ACC112 (cell line): ENCODE data around the gene RBKS.

Experiments used
- H2AFZ ChIP-seq: fragments of 200-600 bp; sonication (generic); one replicate; pipeline ENCODE4 v1.6.0; 2017; ENCODE audit warnings: antibody characterized with exemption, low read length; ENCODE audit not compliant: unreplicated experiment
- H3K27ac ChIP-seq: fragments of 200-600 bp; sonication (generic); 2 replicates; pipeline ENCODE4 v1.5.1; 2014; ENCODE audit warnings: low read depth, mild to moderate bottlenecking, antibody characterized with exemption, low read length, moderate library complexity
- H3K27me3 ChIP-seq: fragments of 200-600 bp; sonication (generic); 2 replicates; pipeline ENCODE4 v1.6.1; 2014; ENCODE audit warnings: mild to moderate bottlenecking, antibody characterized with exemption, low read length, moderate library complexity, mixed read lengths; ENCODE audit not compliant: insufficient read depth
- H3K36me3 ChIP-seq: fragments of 200-600 bp; sonication (generic); 2 replicates; pipeline ENCODE4 v1.6.1; 2016; ENCODE audit warnings: mild to moderate bottlenecking, antibody characterized with exemption, low read length, moderate library complexity, mixed read lengths; ENCODE audit not compliant: insufficient read depth
- H3K4me1 ChIP-seq: fragments of 200-600 bp; sonication (generic); one replicate; pipeline ENCODE4 v1.6.1; 2016; ENCODE audit warnings: low read length, mixed read lengths; ENCODE audit not compliant: insufficient read depth, unreplicated experiment, control insufficient read depth
- H3K4me3 ChIP-seq: fragments of 200-600 bp; sonication (generic); 2 replicates; pipeline ENCODE4 v1.5.1; 2014; ENCODE audit warnings: mild to moderate bottlenecking, low read depth, low read length
- H3K79me2 ChIP-seq: fragments of 200-600 bp; sonication (generic); one replicate; pipeline ENCODE4 v1.6.0; 2016; ENCODE audit warnings: low read length; ENCODE audit not compliant: control insufficient read depth, unreplicated experiment, insufficient read depth

The RBKS gene

DNA sequence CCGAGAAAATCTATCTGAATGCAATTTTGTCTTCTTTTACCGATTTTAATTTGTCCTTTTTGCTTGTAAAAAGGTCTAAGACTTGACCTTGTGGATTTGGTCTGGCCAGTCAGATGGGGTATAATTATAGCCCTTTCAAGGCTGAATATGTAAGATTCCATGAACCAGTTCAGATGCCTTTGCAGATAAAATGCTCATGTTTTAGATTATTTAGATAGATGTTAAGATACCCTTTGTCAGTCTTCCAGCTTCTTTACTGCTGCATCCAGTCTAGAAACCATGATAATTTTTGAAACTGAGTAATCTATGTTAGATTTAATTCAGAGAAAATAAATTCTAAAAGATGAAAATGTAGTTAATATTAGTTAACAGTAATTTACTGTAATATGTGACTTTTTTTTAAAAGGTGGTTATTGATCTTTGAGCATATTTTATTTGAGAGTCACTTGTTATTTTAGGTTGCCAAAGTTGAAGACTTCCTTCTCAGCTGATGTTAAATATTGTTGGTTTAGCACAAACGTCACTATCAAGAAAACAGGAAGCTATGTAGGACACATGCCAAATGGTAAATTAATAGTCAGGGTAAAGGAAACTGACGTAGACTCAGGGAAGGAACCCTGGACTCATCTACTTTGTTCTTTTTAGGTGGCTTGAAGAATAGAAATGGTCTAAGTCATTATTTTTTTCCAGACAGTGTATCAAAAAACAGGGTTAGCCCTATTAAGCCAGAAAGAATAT lies 30.1 kb upstream of the RBKS start:
- 0 out of 2 replicates have a peak, but pooled peaks cover 3% of the 10 kb centered on the region for H3K36me3 ChIP-seq
- H3K27ac ChIP-seq: peak overlapping the region; percentile 89
- H2AFZ ChIP-seq: no peak overlapping the region
- peak overlapping the region; percentile 23; the same call in 1 of the 2 replicates for H3K4me3 ChIP-seq
- peaks cover 32% of the 10 kb centered on the region for H3K4me1 ChIP-seq
- H3K79me2 ChIP-seq: peaks cover 6% of the 10 kb centered on the region
- no peaks in the 10 kb centered on the region for H3K27me3 ChIP-seq

DNA sequence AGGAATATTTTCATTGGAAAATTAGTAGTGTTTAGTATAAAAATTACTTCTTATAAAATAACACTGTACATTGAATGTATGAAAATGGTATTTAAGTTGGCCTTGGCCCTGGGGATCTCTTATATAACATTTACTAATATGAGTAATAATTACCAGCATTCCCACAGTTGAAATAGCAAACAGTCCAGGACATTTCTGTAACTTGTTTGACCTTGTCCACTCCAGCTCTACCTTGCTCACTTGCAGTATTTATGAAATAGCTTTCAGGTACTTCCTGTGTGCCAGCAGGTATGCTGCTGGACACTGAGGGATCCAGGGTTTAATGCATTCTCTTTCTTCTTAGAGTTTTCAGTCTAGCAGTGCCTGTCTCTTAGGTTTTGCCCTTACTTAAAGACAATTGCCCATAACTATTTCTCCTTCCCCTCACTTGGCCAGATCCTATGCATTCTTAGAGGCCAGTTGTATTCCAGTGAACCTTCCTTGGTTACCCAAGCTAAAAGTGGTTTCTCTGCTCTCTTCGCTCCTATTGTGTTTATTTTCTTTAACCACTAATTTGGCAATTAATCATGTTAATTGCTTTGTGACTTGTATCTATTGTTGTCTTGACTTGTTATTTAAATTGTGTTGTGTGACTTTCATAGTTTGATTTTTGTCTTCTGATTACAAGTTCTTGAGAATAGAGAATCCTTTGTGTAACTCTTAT lies 26.3 kb upstream of the RBKS start:
- Histone ChIP-seq H3K4me3 (no peak overlapping the region), H2AFZ (no peak overlapping the region), H3K36me3 (no peaks in the 10 kb centered on the region), H3K27ac (no peak overlapping the region), H3K79me2 (no peaks in the 10 kb centered on the region), H3K4me1 (peaks cover 33% of the 10 kb centered on the region), H3K27me3 (no peaks in the 10 kb centered on the region)

DNA sequence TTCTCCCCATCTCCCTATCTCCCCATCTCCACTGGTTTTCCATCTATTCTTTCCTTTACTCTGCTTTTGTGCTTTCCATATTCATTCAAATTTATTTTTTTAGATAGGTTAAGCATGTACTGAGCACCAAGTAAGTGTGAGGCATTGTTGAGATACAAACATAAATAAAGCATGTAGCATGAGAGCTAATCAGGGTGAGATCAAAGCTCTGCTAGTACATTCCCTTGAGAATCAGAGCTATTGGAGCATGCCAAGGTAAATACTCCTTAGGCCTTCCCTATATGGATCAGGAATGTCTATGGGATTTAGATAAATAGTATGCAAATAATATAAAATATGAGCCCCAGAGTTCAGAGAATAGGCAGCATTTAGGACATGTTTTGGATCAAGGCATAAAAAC lies 25.7 kb upstream of the RBKS start:
- Histone ChIP-seq H3K36me3 (no peaks in the 10 kb centered on the region), H3K79me2 (no peaks in the 10 kb centered on the region), H3K4me3 (no peak overlapping the region), H2AFZ (no peak overlapping the region), H3K4me1 (peaks cover 29% of the 10 kb centered on the region), H3K27ac (no peak overlapping the region), H3K27me3 (no peaks in the 10 kb centered on the region)

DNA sequence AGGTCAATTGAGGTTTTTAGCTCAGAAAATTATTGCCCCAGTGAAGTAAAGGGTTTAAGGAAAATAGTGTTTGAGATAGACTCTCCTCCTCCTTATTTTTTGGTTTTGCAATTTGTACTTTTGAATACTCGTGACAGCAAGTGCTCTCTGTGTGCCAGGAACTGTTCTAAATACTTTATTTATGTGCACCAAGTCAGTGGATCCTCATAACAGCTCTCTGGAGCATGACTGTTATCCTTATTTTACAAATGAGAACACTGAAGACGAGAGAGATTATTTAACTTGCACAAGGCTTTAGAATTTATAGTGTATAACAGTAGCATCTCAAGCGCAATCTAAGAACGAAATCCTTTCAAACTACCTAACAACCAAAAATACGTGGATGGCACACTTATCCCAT lies 25.0 kb upstream of the RBKS start:
- Histone ChIP-seq H3K27ac (no peak overlapping the region), H3K27me3 (no peaks in the 10 kb centered on the region), H3K4me1 (peaks cover 23% of the 10 kb centered on the region), H3K4me3 (no peak overlapping the region), H3K79me2 (no peaks in the 10 kb centered on the region), H3K36me3 (no peaks in the 10 kb centered on the region), H2AFZ (no peak overlapping the region)

DNA sequence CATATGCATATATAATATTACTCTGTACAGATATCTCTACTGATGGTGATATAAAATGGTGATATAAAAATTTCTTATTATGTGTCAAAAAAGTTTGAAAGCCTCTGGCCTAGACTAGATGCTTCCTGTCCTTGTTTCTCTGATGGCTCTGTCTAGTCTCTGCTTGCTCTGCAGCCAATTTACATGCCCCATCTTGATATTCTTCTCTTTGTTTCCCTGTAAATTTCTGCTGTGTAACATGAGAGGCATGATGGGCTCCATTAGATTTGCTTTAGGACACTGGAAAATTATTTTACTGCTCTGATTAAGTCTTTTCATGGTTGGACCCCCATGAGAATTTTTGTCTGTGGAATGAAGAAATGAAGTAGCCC lies 24.6 kb upstream of the RBKS start:
- no peak overlapping the region for H3K27ac ChIP-seq
- H3K4me1 ChIP-seq: peaks cover 19% of the 10 kb centered on the region
- no peaks in the 10 kb centered on the region for H3K79me2 ChIP-seq
- H3K4me3 ChIP-seq: no peak overlapping the region
- H3K27me3 ChIP-seq: no peaks in the 10 kb centered on the region
- H2AFZ ChIP-seq: no peak overlapping the region
- no peaks in the 10 kb centered on the region for H3K36me3 ChIP-seq

DNA sequence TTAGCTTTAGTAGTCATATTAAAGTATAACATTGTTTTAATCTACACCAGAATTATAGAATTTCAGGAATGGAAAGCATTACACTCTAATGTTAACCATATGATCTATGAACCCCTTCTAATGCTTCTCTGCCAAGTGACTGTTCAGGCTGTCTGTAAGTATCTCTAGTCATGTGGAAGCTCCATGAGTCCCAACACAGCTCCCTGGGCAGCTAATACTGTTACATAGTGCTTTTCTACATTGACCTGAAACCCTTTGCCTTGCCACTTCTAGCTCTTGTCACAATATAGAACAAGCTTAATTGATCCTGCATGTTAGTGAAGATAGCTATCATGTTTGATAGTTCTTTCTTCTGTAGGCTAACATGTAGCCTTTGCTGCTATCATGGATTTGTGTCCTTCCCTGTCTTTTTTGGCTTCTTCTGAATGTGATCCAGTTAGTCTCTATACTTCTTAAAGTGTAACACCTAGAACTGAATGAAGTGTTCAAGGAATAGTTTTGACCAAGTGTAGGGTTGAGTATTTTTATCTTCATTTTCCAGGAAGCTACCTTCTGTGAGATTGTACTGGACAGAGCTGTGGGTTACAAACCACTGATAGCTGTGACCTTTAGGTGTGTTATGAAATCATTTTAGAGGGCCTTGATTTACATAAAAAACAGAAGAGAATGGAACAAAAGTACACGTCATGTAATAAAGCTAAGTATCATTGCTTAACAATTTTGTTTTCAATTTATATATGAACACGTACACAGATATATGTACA lies 24.0 kb upstream of the RBKS start:
- Histone ChIP-seq H2AFZ (no peak overlapping the region), H3K36me3 (no peaks in the 10 kb centered on the region), H3K79me2 (peaks cover 3% of the 10 kb centered on the region), H3K4me1 (peaks cover 19% of the 10 kb centered on the region), H3K4me3 (no peak overlapping the region), H3K27ac (no peak overlapping the region), H3K27me3 (no peaks in the 10 kb centered on the region)

DNA sequence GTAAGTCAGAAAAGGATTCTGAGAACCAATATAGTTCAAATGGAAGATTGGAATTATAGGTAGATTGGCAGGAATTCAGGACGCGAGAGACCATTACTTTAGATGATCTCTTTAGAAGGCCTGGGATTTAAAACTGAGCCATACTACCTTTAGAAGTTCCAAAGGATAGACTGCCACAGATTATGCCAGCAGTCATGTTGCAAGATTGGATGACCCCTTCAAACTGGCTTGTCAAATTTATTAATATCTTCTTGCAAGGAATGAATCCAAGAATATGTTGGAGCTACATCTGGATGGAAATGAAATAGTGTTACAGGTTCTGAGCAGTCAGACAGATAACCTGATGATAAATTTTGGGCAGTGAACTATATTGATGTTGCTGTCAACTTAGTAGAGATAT lies 22.3 kb upstream of the RBKS start:
- Histone ChIP-seq H3K4me3 (no peak overlapping the region), H3K79me2 (peaks cover 3% of the 10 kb centered on the region), H3K27ac (no peak overlapping the region)

DNA sequence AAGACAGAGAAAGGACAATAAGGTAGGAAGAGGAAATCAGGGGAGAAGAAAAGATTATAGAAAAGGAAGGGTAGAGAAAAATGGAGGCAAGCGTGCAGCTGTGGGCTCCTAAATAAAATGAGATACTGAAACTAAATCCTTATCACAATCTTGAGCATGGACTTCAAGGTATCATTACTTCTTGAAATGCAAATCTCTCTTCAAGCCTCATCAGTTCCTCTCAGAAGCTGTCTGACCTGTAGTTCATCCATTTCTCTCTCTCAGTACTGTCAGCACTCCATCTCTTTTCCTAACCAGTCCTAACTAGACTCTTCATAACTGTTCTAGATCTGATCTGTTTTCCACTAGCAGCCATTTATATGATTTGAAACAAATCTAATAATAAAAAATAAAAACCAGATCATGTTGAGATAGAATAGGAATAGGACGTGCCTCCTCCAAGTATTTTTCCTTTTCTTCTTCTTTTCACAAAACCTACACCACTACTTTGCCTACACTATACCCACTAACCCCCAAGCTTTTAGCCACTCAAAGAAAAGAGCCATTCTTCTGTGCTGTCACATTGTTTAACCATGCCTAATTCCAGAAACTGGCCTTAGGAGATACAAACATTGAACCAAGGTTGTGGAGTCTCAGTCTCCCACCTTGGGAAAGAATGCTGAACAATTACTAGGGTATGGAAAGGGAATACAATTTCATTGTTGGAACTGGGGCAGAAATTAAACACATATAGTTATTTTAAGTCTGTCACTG lies 21.4 kb upstream of the RBKS start:
- Histone ChIP-seq H3K27ac (no peak overlapping the region), H3K79me2 (peaks cover 3% of the 10 kb centered on the region), H2AFZ (no peak overlapping the region), H3K4me1 (peaks cover 17% of the 10 kb centered on the region), H3K4me3 (no peak overlapping the region), H3K27me3 (no peaks in the 10 kb centered on the region), H3K36me3 (no peaks in the 10 kb centered on the region)

More for the DNA sequence above, 22.3 kb upstream of the RBKS start:
- Histone ChIP-seq H2AFZ (no peak overlapping the region), H3K36me3 (no peaks in the 10 kb centered on the region), H3K4me1 (peaks cover 19% of the 10 kb centered on the region), H3K27me3 (no peaks in the 10 kb centered on the region)

DNA sequence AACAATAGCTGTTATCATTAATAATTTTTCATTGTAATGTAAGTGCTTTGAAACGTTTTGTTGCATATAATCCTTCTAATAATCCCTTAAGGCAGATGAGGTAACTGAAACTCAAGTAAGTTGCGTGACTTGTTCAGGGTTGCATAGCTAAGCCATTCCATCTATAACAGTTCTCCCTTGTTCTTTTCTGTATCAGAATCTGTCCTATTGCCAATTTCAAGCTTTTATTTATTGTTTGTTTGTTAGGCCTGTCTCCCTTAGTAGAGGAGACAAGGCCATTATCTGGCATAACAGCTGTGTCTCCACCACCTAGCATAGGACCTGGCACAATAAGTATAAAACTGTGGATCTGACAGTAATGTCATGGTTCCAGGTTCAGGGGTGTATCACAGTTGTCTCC lies 19.7 kb upstream of the RBKS start:
- H3K4me1 ChIP-seq: peaks cover 2% of the 10 kb centered on the region
- no peak overlapping the region for H3K4me3 ChIP-seq
- no peaks in the 10 kb centered on the region for H3K27me3 ChIP-seq
- peaks cover 7% of the 10 kb centered on the region for H3K79me2 ChIP-seq
- H3K36me3 ChIP-seq: no peaks in the 10 kb centered on the region
- no peak overlapping the region for H2AFZ ChIP-seq
- H3K27ac ChIP-seq: no peak overlapping the region

DNA sequence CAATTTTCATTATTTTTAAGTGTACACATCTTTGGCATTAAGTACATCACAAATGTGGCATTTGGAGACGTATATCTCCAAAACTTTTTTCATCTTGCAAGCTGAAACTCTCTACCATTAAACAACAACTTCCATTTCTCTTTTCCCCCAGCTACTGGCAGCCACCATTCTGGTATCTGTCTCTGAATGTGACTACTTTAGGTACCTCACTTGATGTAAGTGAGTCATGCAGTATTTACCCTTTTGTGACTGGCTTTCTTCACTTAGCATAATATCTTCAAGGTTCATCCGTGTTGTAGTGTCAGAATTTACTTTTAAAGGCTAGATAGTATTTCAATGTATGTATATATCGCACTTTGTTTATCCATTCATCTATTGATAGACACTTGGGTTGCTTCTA lies 17.4 kb upstream of the RBKS start:
- H3K27ac ChIP-seq: no peak overlapping the region
- peaks cover 7% of the 10 kb centered on the region for H3K79me2 ChIP-seq
- H3K27me3 ChIP-seq: no peaks in the 10 kb centered on the region
- no peak overlapping the region for H3K4me3 ChIP-seq
- H3K4me1 ChIP-seq: peaks cover 12% of the 10 kb centered on the region
- no peak overlapping the region for H2AFZ ChIP-seq
- 0 out of 2 replicates have a peak, but pooled peaks cover 4% of the 10 kb centered on the region for H3K36me3 ChIP-seq
